ENCODE measurements around the gene ERG.

- TF ChIP-seq PRMT3 (CRISPR knock-in tag; IDR thresholded peaks at IDR 0.05; ENCODE audit: borderline replicate concordance, low read depth) (no peak), PHF8 (CRISPR knock-in tag; IDR thresholded peaks at IDR 0.05) (no peak), ZBTB14 (CRISPR knock-in tag; IDR thresholded peaks at IDR 0.05) (no peak), ZNF891 (CRISPR knock-in tag; IDR thresholded peaks at IDR 0.05) (no peak), JARID2 (CRISPR knock-in tag; IDR thresholded peaks at IDR 0.05; ENCODE audit: insufficient replicate concordance) (no peak), BRCA1 (CRISPR knock-in tag; IDR thresholded peaks at IDR 0.05) (no peak), POLR2AphosphoS5 (IDR thresholded peaks at IDR 0.05; ENCODE audit: low read depth, low read length) (no peak), CREM (IDR thresholded peaks at IDR 0.05) (no peak), CREM (CRISPR knock-in tag; IDR thresholded peaks at IDR 0.05) (no peak), ZNF253 (CRISPR knock-in tag; IDR thresholded peaks at IDR 0.05; ENCODE audit: borderline replicate concordance) (no peak)
- TF ChIP-seq, protein P1, sequence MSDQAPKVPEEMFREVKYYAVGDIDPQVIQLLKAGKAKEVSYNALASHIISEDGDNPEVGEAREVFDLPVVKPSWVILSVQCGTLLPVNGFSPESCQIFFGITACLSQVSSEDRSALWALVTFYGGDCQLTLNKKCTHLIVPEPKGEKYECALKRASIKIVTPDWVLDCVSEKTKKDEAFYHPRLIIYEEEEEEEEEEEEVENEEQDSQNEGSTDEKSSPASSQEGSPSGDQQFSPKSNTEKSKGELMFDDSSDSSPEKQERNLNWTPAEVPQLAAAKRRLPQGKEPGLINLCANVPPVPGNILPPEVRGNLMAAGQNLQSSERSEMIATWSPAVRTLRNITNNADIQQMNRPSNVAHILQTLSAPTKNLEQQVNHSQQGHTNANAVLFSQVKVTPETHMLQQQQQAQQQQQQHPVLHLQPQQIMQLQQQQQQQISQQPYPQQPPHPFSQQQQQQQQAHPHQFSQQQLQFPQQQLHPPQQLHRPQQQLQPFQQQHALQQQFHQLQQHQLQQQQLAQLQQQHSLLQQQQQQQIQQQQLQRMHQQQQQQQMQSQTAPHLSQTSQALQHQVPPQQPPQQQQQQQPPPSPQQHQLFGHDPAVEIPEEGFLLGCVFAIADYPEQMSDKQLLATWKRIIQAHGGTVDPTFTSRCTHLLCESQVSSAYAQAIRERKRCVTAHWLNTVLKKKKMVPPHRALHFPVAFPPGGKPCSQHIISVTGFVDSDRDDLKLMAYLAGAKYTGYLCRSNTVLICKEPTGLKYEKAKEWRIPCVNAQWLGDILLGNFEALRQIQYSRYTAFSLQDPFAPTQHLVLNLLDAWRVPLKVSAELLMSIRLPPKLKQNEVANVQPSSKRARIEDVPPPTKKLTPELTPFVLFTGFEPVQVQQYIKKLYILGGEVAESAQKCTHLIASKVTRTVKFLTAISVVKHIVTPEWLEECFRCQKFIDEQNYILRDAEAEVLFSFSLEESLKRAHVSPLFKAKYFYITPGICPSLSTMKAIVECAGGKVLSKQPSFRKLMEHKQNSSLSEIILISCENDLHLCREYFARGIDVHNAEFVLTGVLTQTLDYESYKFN (CRISPR knock-in tag; conservative IDR thresholded peaks at IDR 0.05): no peak
- TF ChIP-seq, protein P2, sequence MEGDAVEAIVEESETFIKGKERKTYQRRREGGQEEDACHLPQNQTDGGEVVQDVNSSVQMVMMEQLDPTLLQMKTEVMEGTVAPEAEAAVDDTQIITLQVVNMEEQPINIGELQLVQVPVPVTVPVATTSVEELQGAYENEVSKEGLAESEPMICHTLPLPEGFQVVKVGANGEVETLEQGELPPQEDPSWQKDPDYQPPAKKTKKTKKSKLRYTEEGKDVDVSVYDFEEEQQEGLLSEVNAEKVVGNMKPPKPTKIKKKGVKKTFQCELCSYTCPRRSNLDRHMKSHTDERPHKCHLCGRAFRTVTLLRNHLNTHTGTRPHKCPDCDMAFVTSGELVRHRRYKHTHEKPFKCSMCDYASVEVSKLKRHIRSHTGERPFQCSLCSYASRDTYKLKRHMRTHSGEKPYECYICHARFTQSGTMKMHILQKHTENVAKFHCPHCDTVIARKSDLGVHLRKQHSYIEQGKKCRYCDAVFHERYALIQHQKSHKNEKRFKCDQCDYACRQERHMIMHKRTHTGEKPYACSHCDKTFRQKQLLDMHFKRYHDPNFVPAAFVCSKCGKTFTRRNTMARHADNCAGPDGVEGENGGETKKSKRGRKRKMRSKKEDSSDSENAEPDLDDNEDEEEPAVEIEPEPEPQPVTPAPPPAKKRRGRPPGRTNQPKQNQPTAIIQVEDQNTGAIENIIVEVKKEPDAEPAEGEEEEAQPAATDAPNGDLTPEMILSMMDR (CRISPR knock-in tag; IDR thresholded peaks at IDR 0.05): no peak
Measured at GRCh38 chr21:38351176-38351959, 146.9 kb downstream of the ERG start.

Data from HepG2 (cell line).